HG02870 (cell line): Measurements from ENCODE around the gene SMIM36.
"Not testable (repeated sequence)": the region's sequence is repeated elsewhere in the genome, so short reads cannot be mapped to it uniquely, and the experiment has no call there.

Experiments
- ATAC-seq: cut with Tn5 transposase; IDR thresholded peaks from one replicate; pipeline ENCODE4 v1.9.1; 2021; ENCODE audit warnings: mild to moderate bottlenecking, moderate library complexity; ENCODE audit not compliant: unreplicated experiment

The SMIM36 gene

DNA sequence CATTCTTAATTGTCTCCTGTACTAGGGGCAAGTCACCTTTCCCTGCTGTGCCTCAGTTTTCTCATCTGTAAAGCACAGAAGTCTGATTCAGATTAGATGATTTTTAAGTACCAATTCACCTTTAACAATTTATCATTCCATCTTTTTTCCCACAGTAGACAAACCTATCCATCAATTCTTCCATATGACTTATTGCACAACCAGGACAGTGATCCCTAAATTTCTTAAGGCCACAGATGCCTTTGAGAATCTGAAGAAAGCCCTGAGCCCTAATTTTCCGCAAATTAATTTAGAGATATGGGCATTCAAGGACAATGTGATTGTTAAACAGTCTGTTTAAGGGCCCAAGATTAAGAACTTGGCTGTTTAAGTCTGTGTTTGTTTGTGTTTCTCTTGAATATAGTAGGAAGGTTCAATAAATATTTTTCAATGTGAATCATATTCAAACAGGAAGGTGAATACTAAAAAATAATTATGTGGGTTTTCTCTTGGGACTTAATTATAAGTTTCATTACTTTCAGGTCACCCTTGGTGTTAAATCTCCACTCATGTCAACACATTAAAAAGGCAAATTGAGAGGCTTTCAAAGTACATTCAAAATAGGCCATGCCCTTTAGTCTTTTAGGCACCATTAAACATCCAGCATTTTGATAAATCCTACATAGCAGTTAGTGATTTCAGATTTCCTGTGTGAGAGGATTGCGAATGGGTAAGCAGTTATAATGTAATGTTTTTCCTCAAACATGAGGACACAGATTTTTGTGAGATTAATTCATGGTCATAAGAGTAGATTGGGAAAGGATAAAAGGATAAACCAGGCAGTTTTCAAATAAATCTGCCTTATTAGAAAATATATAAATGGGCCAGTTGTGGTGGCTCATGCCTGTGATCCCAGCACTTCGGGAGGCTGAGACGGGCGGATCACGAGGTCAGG, 54.7 kb downstream of the SMIM36 start:
- ATAC-seq = no peak

DNA sequence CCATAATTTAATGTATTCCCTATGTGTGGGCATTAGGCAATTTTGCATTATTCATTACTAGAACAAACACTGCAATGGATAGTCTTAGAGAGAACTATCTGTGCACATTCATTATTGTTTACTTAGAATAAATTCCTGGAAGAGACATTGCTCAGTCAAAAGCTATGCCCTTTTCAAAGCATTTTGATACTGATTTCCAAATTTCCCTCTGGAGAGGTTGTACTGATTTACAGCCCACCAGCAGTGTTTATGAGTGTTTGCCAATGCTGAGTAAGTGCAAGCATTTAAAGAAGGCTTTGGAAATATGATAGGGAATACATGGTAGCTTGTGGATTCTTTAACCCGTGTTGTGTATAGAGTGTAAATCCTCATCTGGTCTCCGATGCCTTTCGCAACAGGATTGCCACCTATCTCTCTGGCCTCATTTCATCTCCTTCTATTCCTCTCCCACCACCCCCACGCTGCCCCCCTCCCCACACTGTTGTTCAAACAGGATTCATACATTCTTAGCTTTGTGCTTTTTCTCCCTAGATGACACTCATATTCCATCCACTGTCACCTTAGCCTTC, 56.3 kb downstream of the SMIM36 start:
- ATAC-seq = no peak

DNA sequence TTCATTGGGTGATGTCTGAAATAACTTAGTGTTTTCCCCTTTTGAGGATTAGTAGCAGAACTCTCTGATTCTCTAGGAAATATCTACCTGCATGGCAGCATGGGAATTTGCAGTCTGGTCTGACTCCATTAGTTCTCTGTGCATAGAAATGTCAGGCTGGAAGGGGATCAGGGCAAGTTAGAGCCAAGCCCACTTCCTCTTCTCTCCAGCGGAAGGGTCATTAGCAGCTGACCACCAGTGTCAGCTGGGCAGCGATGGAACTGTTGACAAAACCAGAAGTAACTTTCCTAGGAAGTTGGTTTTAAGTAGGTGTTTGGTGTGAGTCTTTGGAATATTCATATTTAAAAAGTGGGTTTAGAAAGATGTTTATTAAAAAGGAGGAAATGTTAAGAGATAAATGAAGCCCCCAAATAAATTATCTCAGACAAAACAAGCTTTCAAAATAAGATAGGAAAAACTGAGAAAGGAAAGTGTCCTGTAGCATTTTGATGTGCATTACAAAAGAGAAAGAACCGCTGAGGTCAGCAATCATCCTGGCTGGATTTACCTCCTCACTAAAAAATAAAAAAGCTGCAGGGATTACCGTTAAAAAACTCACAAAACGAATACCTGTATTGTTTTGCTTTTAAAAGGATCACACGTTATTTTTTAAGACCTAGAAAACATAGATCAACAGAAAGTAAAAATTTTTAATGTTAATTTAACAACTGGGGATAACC, 57.3 kb downstream of the SMIM36 start:
- ATAC-seq = no peak

DNA sequence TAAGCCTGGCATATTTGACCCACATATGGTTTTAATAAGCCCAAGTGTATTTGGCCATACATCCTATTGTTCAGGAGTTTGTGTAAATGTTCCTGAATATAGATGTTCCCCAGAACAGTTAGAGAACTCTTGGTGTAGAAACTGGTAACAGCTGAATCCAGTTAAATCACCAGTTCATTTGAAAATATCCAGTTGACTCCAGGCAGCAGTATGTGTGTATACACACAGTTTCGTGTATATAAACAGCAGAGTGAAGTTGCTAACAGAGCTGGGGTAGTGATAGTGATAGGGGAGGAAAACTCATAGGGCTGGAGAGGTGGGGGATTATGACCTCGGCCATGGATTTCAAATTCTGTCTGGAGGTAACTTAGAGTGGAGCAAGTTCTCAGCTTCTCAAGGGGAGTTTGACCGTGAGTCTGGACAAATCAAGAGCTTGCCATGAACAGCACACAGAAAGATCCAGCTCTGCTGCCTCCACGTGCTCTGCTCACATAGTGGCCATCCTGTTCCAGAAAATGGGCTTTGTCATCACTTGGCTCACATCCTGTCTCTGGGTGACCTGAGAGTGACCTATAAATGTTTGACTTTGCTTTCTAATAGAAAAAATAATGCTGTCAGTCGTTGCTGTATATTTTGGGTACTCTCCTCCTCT, 59.0 kb downstream of the SMIM36 start:
- no peak for ATAC-seq

DNA sequence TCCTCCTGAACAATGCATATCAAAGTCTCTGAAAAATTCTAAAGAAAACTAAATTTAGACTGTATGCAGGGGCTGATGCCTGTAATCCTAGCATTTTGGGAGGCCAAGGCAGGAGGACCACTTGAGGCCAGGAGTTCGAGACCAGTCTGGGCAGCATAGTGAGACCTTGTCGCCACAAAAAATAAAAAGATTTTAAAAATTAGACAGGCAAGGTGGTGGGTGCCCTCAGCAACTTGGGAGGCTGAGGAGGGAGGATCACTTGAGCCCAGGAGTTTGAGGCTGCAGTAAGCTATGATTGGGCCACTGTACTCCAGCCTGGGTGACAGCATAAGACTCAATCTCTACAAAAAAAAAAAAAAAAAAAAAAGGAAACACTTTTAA, 59.5 kb downstream of the SMIM36 start:
- ATAC-seq = no peak

DNA sequence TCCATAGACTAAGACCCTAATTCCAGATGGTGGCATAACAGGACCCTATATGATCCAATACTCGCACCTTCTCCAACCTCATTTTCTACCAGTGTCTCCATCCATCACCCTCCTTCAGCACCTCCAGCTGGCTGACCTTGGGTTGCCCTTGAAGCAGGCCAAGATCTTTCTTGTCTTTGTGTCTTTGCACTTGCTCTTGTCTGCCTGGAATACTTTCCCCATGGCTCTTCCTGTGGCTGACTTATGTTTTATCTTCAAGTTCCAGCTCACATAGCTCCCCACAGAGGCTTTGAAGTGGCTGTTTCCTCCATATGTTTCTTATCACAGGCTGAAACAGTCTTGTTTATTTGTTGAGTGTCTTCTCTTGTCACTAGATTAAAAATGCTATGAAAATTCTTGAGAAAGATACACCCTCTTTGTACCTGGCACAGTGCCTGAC, 60.0 kb downstream of the SMIM36 start:
- no peak for ATAC-seq

DNA sequence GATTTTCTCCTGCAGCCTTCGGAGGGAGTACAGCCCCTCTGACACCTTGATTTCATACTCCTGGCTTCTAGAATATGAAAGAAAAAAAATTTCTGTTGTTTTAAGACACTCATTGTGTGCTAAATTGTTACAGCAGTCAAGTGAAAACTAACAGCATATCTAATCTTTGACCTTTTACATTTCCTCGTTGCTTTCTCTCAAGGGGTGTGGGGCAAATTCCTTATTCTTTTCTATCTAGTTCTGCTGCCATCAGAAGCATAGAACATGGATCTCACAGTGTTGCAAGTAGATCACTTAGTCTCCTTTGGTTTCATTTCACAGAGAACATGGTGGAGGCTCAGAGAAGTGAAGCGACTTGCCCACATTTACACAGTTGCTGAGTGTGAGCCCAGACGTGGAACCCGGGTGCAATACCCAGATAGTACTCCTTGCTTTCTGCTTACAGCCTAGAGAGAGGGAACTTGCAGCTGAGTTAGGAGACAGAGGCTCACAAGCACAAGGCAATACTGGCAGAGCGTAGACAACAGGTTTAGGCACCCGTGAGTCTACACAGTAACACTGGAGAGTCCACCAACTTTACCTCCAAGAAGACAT, 60.9 kb downstream of the SMIM36 start:
- no peak for ATAC-seq

DNA sequence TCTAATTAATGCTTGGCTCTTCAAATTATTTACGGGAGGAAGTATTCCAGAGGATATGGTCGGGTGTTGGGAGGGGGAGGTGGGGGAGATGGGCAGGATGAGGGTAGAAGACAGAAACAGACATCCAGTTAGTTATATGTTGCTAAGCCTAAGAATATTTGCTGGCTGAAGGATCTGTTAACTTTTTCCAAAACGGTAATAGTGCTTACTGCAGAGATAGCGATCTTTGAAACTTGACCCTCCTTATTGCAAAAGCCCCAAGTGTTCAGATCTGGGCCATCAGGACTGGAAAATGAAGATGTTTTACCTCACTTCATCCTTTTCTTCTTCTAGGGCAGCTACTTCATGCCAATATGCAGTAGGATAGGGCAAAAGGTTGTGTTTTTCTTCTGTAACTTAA, 62.6 kb downstream of the SMIM36 start:
- ATAC-seq = no peak

DNA sequence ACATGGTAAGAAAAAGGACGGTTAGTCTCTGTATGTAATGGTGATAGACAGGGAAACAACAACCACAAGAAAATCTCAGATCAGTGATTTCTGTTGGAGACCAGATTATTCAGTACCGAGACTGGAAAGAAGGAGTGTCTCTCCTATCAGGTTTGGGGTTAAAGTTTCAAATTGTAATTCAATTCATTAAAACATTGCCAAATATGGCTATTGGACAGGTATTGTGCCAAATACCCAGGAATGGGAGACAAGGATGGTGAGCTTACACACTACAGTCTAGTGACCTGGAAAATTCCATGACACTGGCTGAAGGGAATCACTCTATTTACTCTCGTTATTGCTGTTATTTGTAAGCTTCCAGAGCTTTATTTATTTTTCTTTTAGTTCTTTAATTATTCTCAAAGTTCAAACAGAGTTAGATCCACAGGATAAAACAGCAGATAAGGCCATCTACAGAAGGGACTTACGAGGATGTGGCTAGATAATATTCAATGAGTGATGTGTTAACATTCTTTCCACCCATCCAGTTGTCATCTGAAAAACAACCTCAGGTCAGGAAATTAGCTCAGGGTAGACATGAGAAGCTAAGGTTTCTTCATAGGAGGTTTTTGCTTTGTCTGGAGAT, 64.6 kb downstream of the SMIM36 start:
- ATAC-seq = no peak

DNA sequence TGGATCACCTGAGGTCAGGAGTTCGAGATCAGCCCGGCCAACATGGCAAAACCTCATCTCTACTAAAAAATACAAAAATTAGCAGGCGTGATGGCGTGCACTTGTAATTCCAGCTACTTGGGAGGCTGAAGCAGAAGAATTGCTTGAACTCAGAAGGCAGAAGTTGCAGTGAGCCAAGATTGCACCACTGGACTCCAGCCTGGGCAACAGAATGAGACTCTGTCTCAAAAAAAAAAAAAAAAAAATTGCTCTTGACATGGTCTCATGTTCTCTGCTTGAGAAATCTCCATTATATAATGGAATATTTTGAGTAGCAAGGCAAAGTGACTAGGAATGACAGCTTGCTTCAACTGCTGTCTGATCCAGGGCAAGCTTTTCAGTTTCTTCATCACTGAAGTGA, 65.2 kb downstream of the SMIM36 start:
- ATAC-seq = not testable (repeated sequence)

DNA sequence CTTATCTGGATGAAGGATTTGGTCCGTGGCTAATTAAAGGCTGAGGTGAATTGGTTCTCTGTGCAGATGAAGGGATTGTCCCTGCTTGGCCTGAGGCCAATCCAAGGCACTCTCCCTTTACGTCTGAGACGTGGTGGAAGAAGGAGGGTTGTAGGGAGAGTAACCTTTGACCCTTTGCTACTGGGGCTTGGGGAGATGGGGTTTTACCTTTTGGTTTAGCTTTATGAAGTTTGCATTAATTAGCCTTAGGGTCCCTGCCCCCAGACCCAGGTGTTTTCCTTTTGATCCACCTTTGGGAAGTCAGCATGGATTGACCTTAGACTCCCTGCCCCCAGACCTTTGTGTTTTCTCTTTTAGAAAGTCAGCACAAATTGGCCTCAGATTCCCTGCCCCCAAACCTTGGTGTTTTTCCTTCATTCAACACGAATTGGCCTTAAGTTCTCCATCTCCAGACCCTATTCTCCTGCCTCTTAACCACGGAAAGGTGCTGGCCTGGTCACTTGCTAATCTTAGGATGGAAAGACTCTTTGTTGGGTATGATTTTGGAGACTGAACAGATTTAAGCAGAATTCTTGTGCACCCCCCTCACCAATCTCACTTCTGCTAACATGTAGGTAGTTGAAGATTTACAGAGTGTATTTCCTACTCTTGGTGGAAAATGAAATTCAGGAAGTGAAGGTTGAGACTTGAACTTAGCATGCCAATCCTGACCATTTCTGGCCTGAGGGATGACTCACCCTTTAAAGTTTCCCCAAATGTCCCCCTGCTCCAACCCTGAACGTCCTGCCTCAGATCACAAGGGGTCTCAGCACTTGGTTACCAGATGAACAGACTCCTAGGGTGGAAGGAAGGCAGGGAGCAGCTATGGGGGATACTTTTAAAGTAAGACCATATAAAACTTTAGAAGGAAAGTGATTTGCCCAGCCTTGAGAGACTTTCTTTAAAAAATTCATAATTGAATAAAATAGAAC, 66.5 kb downstream of the SMIM36 start:
- ATAC-seq = peak; percentile 72

DNA sequence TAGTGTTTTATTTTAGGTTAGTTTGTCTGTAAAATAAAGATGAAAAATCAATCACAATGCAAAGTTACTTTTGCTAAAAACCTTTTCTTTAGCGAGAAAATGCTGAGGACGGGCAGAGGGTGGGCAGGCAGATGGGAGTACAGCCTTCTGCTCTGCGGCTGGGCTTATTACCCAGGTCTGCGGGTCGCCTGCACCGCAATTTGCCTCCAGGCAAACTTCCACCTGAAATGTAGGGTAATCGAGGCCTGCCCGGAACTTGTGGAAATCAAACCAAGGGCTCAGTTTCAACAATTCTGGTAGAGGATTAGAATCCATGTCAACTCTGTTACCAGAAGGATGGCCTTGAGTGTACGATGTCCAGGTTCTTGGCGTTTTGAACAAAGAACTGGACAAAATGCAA, 67.3 kb downstream of the SMIM36 start:
- ATAC-seq = no peak

DNA sequence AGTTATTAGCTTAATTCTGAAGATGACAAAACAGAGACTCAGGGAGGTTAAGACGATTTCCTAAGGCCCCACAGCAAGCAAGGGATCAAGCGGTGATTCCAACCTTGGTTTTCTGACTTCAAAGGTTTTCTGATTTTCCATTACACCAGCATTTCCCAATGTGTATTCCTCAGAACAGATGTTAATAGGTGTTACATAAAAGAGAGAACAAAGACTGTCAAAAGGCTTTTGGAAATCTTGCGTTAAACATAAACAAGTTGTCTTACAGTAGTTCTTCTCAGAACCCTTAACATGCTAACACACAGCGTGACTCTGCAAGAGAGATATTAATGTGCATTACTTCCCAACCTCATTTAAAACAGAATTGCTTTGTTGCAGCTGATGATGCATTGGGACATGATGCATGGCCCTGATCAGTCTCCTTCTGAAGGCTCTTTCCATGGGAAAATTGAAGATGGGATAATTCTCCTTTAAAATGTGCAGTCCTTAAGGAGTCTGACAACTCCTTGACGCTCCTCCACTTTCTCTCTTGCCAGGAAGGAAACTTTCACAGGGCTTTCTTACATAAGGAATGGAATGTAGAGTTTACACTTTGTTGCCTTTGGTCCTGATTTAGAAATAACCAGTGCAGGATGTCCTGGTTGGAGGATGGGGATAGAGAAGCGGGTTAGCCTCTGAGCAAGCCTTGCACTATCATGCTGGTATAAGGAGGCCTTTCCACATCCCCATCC, 68.1 kb downstream of the SMIM36 start:
- no peak for ATAC-seq

DNA sequence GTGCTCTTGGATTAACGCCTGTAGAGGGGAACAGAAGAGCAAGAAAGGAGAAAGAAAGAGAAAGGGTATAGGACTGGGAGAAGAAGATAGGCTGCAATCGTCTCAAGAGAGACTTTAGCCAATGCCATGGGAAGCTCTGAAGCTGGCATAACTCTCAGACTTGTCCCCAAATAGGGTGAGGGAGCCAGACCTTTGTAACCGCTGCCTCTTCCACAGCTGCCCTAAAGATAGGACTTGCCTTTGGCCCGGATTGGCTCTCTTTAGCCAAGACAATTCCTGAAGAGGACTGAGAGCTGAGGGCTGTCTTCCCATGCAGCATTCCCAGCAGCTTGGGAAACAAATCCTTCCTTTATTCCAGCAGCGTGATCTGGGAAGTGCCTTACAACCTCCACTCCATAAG, 68.8 kb downstream of the SMIM36 start:
- ATAC-seq = no peak

DNA sequence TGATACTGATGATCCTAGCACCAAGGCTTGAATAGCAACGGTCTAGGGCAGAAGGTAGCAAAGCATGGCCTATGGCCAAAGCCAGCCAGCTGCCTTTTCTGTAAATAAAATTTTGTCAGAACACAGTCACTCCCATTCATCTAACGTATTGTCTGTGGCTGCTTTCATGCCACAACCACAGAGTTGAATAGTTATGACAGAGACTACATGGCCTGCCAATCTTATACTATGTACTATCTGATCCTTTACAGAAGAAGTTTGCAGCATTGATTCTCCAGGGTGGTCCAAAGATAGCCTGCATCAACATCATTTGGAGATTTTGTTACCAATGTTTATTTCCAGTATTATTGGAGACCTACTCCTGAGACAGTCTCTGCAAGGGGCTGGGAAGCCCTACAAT, 69.7 kb downstream of the SMIM36 start:
- ATAC-seq = no peak

DNA sequence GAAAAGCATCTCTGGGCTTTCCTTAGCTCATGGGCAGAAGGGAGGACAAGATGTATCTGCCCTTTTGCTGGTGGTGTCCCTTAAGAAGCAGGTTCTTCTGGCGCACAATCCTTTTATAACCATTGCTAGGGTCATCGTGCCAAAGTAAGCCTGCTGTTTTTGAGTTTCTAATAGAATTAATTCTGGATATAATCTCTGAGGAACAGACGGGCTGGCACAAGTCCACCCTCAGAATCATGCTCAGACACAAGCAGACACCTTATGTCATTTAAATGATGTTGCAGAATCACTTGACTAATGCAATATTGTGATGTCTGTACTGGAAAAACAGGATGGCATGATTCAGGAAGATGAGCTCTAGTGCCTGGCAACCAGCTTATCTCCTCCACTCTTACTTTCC, 70.9 kb downstream of the SMIM36 start:
- ATAC-seq = no peak

DNA sequence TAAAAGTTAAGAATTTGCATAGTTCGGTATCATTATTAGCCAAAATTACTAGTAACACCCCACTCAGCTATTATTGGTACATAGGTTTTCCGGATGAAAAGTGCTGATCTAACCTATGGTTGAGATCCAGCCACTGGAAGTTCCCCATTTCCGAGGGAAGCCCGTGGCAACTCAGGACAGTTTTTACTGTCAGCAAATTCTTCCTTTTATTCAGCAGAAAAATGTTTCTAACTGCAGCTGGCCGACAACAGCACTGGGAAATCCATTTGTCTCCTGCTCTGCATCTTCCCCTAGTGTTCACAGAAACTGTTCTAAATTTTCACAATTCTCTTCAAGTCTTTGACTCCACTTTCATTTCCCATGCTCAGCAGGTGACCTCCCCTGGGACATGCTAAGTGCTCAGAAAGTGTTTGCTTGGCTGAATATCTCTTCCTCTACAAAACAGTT, 74.1 kb downstream of the SMIM36 start:
- peak; percentile 61 for ATAC-seq
